Spinal cord (tissue), 10 donors: ENCODE measurements around the gene CD1E. TPM values are rescaled to one million over a fixed set of nuclear protein-coding genes. Genes with fewer than 3 reads are reported as not detected.
"Not testable (repeated sequence)": the region's sequence is repeated elsewhere in the genome, so short reads cannot be mapped to it uniquely, and the experiment has no call there.

Experiments
- DNase-seq, 6 donors: peaks; one replicate each; pipeline versions ENCODE4 v3.0.0 to v3.0.0-alpha.2; 2013 to 2015; ENCODE audit warnings: low spot score in 6 of 6, low read depth in 4 of 6
- H3K27ac ChIP-seq: one replicate; pipeline ENCODE4 v1.5.1; 2013; ENCODE audit warnings: low read depth, low read length, control low read depth
- H3K27me3 ChIP-seq: one replicate; pipeline ENCODE4 v1.6.1; 2013; ENCODE audit warnings: low read length; ENCODE audit not compliant: control insufficient read depth, insufficient read depth
- H3K36me3 ChIP-seq: one replicate; pipeline ENCODE4 v1.6.1; 2013; ENCODE audit warnings: low read length; ENCODE audit not compliant: control insufficient read depth, insufficient read depth
- H3K4me1 ChIP-seq: one replicate; pipeline ENCODE4 v1.6.1; 2013; ENCODE audit warnings: low read length; ENCODE audit not compliant: control insufficient read depth, insufficient read depth
- H3K4me3 ChIP-seq: one replicate; pipeline ENCODE4 v1.5.1; 2013; ENCODE audit warnings: low read depth, low read length, control low read depth
- H3K9me3 ChIP-seq: one replicate; pipeline ENCODE4 v1.6.1; 2013; ENCODE audit warnings: low read length; ENCODE audit not compliant: control insufficient read depth, insufficient read depth
- WGBS: methylation state at CpG from one replicate; pipeline ENCODE4 v1.1.5; 2013; ENCODE audit warnings: missing lambda C conversion rate; ENCODE audit not compliant: insufficient coverage; 5-methylcytosine and 5-hydroxymethylcytosine counted together
- polyA plus RNA-seq, 2 donors: library from polyadenylated mRNA; unstranded; fragments of 120-200 nt; gene quantifications; one replicate each; pipeline ENCODE4 v1.2.1, GENCODE V29; 2013; ENCODE audit not compliant: insufficient read length in 2 of 2
- total RNA-seq, 2 donors: library from RNA; depleted of rRNA in 1 of 2; stranded (reverse); fragments of 120-200 nt in 1 of 2; fragments of >200 nt in 1 of 2; gene quantifications; one replicate each; pipeline versions ENCODE4 v1.2.3 to v1.2.4, GENCODE V29; 2013 to 2014
- donor health status: healthy.

CD1E gene
- total and polyA plus RNA-seq, 4 donors = 0.10 to 0.17 TPM; not detected in 2

DNA sequence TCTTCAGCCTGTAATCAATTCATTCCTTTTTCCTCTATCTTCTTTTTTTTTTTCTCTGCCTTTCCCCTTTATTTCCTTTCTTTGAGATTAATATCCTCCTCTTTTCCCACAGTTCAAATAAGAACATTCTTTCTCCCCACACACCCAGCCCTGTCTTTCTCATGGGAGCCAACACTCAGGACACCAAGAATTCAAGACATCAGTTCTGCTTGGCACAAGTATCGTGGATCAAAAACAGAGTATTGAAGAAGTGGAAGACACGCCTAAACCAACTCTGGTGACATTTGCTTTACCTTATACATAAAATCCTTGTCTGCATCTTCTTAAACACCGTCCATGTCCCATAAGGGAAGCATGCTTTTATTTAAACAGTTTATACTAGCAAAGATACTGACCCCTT lies 2.9 kb downstream of the CD1E start:
- no peaks in the 10 kb centered on the region for H3K36me3 ChIP-seq
- no peaks in the 10 kb centered on the region for H3K4me1 ChIP-seq
- no peaks in the 10 kb centered on the region for H3K9me3 ChIP-seq
- H3K4me3 ChIP-seq = no peak overlapping the region
- no peak overlapping the region for H3K27ac ChIP-seq
- no CpG with 5 or more reads among the region's 3 CpGs for WGBS
- no peak for DNase-seq
- H3K27me3 ChIP-seq = no peaks in the 10 kb centered on the region

DNA sequence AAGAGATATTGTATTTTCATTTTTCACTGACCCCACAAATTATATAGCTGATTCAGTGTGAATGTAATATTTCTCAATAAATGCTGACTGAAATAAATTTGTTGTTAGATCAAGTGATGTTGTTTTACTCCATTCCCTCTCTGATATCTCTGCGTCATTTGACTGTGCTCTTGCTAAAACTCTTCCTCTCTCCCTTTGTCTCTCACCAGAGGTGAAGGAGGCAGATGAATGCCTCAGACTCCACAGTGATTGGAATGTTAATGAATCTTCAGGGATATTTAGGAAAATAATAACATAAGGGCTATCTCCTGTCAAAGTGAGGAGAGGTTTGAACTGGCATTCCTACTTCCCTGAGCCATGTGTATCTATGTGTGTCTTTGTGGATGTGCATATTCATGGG lies 3.7 kb downstream of the CD1E start:
- no peak for DNase-seq
- no peaks in the 10 kb centered on the region for H3K4me1 ChIP-seq
- no peaks in the 10 kb centered on the region for H3K36me3 ChIP-seq
- H3K27me3 ChIP-seq = no peaks in the 10 kb centered on the region
- no peaks in the 10 kb centered on the region for H3K9me3 ChIP-seq
- H3K4me3 ChIP-seq = no peak overlapping the region
- no CpG with 5 or more reads among the region's 1 CpG for WGBS
- H3K27ac ChIP-seq = no peak overlapping the region

DNA sequence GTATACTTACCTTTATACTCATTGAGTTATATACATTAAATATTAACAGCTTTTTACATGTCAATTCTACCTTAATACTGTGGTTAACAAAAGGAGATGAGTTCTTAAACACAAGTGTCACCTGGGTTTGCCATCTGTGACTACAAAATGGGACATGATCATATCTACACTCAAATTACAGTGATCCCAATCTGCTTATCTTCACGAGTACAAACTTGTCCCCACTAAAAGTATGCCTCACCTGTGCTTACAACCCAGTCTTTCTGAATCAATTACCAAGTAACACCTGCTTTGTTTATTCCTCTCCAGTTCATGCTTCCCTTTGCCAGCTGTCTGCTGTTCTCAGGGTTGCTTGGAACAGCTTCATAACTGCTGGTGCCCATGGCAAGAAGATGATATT lies 8.8 kb downstream of the CD1E start:
- no peak for DNase-seq
- Histone ChIP-seq H3K27ac (no peak overlapping the region), H3K27me3 (no peaks in the 10 kb centered on the region), H3K36me3 (no peaks in the 10 kb centered on the region), H3K9me3 (no peaks in the 10 kb centered on the region), H3K4me3 (no peak overlapping the region), H3K4me1 (no peaks in the 10 kb centered on the region)
- WGBS = 63% methylated on average over 1 of the region's 1 CpG

DNA sequence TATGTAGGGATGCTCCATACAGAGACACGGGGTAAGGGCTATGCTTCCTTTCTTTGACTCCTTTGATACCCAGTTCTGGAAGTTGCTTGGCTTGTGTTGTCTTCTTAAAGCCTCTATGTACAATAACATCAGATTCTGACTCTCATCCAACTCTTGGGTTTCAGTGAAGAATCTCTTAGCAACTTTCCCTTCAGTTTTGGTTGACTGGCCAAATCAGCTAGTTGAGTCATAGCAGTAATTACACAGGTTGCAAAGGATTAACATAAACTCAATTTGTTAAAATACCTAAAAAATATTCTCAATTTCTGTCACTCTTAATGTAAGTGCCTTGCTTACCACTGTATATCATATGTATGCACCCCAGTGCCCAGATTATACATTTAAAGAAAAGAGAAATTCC lies 9.2 kb downstream of the CD1E start:
- DNase-seq = no peak
- H3K4me1 ChIP-seq = no peaks in the 10 kb centered on the region
- H3K36me3 ChIP-seq = no peaks in the 10 kb centered on the region
- no peaks in the 10 kb centered on the region for H3K9me3 ChIP-seq
- no peak overlapping the region for H3K27ac ChIP-seq
- no peaks in the 10 kb centered on the region for H3K27me3 ChIP-seq
- no CpG with 5 or more reads among the region's 1 CpG for WGBS
- no peak overlapping the region for H3K4me3 ChIP-seq

DNA sequence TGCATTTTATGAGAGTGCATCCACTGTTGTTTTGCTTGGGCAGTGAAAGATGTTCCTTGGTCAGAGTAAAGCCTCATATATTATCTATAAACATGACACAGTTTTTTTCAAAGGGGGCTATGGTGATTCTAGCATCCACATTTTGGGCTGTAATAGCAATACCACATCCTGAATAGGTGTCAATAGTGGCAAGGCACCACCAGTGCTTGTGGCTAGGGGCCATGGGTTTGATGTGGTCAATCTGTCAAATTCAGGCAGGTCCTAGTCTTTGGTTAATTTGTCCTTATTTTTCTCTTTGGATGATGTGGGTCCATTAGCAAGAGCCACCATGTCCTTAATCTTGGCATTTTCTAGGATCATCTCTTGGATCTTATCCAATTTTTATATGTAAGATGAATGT lies 13.1 kb downstream of the CD1E start:
- no peaks in the 10 kb centered on the region for H3K4me1 ChIP-seq
- H3K27me3 ChIP-seq = no peaks in the 10 kb centered on the region
- H3K36me3 ChIP-seq = no peaks in the 10 kb centered on the region
- DNase-seq = no peak
- H3K4me3 ChIP-seq = no peak overlapping the region
- H3K9me3 ChIP-seq = no peaks in the 10 kb centered on the region
- no peak overlapping the region for H3K27ac ChIP-seq

DNA sequence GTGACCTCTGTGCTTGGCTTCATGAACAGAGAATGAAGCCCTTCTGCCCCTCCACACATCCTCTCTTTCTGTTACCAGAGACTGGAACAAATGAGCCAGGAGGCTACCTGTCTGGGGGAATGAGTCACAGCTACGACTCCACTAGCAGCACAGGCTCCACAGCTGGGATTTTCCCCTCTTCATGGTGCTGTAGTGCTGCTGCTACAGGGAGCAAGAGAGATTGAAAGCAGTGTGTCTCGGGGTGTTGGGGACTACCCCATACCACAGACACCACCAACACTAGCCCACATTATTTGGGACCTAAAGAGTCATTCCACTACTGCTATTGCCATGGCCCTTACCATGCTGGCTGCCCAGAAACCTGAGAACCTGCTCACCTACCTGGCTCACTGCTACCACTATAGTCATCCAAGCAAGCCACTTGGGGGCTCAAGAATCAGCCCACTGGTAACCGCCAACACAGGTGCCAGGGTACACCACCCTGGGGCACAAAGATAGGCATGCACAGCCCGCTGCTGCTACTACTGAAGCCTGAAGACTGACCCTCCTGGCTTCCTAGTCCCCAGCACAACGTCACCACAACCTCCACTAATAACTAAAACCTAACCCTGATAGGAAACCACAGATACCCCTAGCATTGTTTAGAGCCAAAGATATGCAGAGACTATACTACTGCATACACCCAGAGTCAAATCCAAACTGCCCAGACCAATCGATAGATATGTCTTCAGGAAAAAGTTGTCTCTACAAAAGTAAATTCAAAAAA lies 17.7 kb downstream of the CD1E start:
- 81% methylated on average over 3 of the region's 6 CpGs for WGBS
- Histone ChIP-seq H3K9me3 (peaks cover 2% of the 10 kb centered on the region), H3K4me1 (no peaks in the 10 kb centered on the region), H3K27ac (no peak overlapping the region), H3K27me3 (no peaks in the 10 kb centered on the region), H3K4me3 (no peak overlapping the region), H3K36me3 (no peaks in the 10 kb centered on the region)
- no peak for DNase-seq

DNA sequence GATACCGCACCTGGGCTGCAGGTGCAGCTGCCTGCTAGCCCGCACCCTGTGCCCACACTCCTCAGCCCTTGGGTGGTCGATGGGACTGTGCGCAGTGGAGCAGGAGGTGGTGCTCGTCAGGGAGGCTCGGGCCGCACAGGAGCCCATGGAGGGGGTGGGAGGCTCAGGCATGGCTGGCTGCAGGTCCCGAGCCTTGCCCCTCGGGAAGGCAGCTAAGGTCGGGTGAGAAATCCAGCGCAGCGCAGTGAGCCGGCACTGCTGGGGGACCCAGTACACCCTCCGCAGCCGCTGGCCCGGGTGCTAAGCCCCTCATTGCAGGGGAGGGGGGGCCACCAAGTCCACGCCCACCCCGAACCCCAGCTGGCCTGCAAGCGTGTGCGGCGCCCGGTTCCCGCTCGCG lies 20.4 kb downstream of the CD1E start:
- not testable (repeated sequence) for DNase-seq, H3K36me3 ChIP-seq, H3K27me3 ChIP-seq, H3K9me3 ChIP-seq, H3K4me1 ChIP-seq, H3K4me3 ChIP-seq, H3K27ac ChIP-seq
- WGBS = 98% methylated on average over 16 of the region's 25 CpGs

DNA sequence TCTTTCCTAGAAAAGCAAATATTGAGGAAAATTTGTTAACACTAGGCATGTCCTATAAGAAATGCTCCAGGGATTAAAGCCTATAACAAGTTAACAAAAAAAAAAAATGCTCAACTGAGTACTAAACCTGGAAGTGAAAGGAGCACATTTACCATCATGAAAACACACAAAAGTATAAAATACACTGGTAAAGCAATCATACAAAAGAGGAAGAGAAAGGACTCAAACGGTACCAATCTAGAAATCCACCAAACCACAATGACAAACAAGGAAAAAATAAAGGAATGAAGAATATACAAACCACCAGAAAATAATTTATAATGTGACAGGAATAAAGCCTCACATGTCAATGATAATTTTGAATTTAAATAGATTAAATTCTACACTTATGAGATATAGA lies 21.2 kb downstream of the CD1E start:
- H3K27me3 ChIP-seq = no peaks in the 10 kb centered on the region
- no peaks in the 10 kb centered on the region for H3K4me1 ChIP-seq
- no CpG with 5 or more reads among the region's 1 CpG for WGBS
- peaks cover 2% of the 10 kb centered on the region for H3K9me3 ChIP-seq
- no peaks in the 10 kb centered on the region for H3K36me3 ChIP-seq
- H3K27ac ChIP-seq = no peak overlapping the region
- no peak overlapping the region for H3K4me3 ChIP-seq
- DNase-seq = no peak

DNA sequence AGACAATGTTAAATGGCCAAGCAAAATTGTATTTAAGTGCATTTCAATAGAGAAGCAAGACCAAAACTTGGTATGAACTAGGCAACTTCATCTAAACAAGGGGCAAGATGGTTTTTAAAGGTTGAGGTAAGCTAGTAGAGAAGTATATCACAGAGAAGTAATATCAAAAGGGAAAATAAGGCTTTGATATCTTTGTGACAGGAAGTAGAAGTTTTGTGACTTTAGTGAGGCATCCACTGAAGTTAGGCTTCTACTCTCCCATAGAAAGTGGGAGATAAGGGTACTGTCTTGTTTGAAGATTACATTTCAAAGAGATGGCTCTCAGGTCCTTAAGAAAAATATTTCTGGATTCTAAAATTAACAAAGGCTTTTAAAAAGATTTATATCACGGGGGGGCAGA lies 36.6 kb downstream of the CD1E start:
- Histone ChIP-seq H3K9me3 (no peaks in the 10 kb centered on the region), H3K27ac (no peak overlapping the region), H3K4me3 (no peak overlapping the region), H3K27me3 (no peaks in the 10 kb centered on the region), H3K4me1 (no peaks in the 10 kb centered on the region), H3K36me3 (no peaks in the 10 kb centered on the region)
- no peak for DNase-seq
- no CpG with 5 or more reads among the region's 1 CpG for WGBS

DNA sequence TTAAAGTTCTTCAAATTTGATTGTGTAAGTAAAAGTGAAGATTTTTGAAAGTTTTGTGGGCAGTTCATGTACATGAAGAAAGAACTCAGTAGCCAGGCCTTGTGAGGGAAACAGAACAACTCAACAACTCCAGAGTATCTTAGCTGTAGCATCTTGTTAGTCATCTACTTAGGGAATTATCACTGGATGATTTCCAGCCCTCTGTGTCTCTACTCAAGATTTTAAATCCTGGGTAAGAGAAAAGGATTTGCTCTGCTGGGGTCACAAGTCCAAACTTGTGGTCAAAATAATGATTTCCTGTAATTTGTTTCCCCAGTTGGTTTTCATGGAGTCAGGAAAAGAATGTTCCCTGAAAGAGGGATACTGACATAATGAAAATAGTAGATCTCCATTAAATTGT lies 37.4 kb downstream of the CD1E start:
- H3K9me3 ChIP-seq = no peaks in the 10 kb centered on the region
- H3K27ac ChIP-seq = no peak overlapping the region
- H3K36me3 ChIP-seq = no peaks in the 10 kb centered on the region
- H3K4me1 ChIP-seq = no peaks in the 10 kb centered on the region
- no peak overlapping the region for H3K4me3 ChIP-seq
- DNase-seq = no peak
- H3K27me3 ChIP-seq = no peaks in the 10 kb centered on the region
